Fibroblast of lung (primary cell): ENCODE results near the gene PTGS1.

ENCODE experiments used
- CTCF ChIP-seq, 2 donors: IDR thresholded peaks in 1 of 2; conservative IDR thresholded peaks in 1 of 2; 1 replicate in 1 of 2; 2 replicates in 1 of 2; pipeline ENCODE4 v1.5.1; 2011 to 2012; ENCODE audit warnings: low read length in 2 of 2, control low read depth in 1 of 2, inconsistent platforms in 1 of 2, low read depth in 1 of 2, mild to moderate bottlenecking in 1 of 2
- EZH2 ChIP-seq: IDR thresholded peaks from 2 replicates; pipeline ENCODE4 v1.5.1; 2012; ENCODE audit warnings: low read length, control low read depth, mild to moderate bottlenecking; ENCODE audit errors: missing control alignments

GRCh38 chr9:122342323-122343050 lies 28.3 kb upstream of the PTGS1 start:
- TF ChIP-seq CTCF (conservative IDR thresholded peaks at IDR 0.05 in 1 of 2, IDR thresholded peaks at IDR 0.05 in 1 of 2; ENCODE audit: low read depth in 1 of 2, low read length in 2 of 2), result no peak
- TF ChIP-seq EZH2, result no peak
